ENCODE data around the gene SNTB2.

Gene SNTB2

GRCh38 chr16:69319826-69320739 lies 133.1 kb downstream of the SNTB2 start:
- H3K4me3 Mint-ChIP-seq: no peak overlapping the region
- H3K27ac Mint-ChIP-seq: no peak overlapping the region

GRCh38 chr16:69320740-69321073 lies 133.7 kb downstream of the SNTB2 start:
- Mint-ChIP-seq H3K9me3 (no peaks in the 10 kb centered on the region), H3K36me3 (ENCODE audit: low read depth) (peaks cover 35% of the 10 kb centered on the region), H3K4me3 (no peak overlapping the region), H3K27ac (no peak overlapping the region), H3K27me3 (ENCODE audit: low read depth) (no peaks in the 10 kb centered on the region), H3K4me1 (ENCODE audit: low read depth) (peaks cover 3% of the 10 kb centered on the region)

More at GRCh38 chr16:69319826-69320739, 133.1 kb downstream of the SNTB2 start:
- Mint-ChIP-seq H3K36me3 (ENCODE audit: low read depth) (peaks cover 38% of the 10 kb centered on the region), H3K9me3 (no peaks in the 10 kb centered on the region), H3K4me1 (ENCODE audit: low read depth) (no peaks in the 10 kb centered on the region), H3K27me3 (ENCODE audit: low read depth) (no peaks in the 10 kb centered on the region)

DNA sequence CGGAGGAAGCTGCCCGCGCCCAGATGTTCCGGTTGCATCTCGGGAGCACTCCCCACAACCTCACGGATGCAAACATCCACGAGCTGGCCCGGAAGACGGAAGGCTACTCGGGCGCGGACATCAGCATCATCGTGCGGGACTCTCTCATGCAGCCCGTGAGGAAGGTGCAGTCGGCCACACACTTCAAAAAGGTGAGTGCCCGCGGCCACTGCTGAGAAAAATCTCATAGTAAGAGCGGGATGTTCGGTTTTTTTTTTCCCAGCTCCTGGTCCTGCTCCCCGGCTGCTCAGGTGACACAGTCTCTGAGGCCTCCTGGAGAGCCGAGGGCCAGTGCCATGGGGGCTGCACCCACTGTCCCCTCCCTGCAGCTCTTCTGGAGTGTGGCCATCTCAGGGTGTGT lies 134.1 kb downstream of the SNTB2 start:
- H3K9me3 Mint-ChIP-seq: no peaks in the 10 kb centered on the region
- no peak overlapping the region for H3K4me3 Mint-ChIP-seq
- H3K27ac Mint-ChIP-seq: no peak overlapping the region
- H3K27me3 Mint-ChIP-seq (ENCODE audit: low read depth): no peaks in the 10 kb centered on the region
- H3K4me1 Mint-ChIP-seq (ENCODE audit: low read depth): peaks cover 7% of the 10 kb centered on the region
- peaks cover 32% of the 10 kb centered on the region for H3K36me3 Mint-ChIP-seq (ENCODE audit: low read depth)

- no peak overlapping the region for H3K4me3 Mint-ChIP-seq
- H3K4me1 Mint-ChIP-seq (ENCODE audit: low read depth): peaks cover 13% of the 10 kb centered on the region
- H3K36me3 Mint-ChIP-seq (ENCODE audit: low read depth): peaks cover 27% of the 10 kb centered on the region
Measured at GRCh38 chr16:69322343-69322742, 135.4 kb downstream of the SNTB2 start.

DNA sequence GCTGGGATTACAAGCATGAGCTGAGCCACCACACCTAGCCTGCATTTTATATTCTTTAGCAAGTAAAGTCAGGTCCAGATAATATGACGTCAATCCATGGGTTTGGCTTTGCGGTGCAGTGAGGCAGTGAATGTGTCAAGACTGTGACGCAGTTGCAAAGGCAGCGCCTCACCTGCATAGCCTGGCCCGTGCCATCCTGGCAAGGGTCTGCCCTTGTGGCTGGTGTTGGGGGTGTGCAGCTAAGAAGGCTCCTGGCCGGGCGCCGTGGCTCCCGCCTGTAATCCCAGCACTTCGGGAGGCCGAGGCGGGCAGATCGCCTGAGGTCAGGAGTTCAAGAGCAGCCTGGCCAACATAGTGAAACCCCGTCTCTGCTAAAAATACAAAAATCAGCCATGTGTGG lies 136.5 kb downstream of the SNTB2 start:
- Mint-ChIP-seq H3K4me1 (ENCODE audit: low read depth) (peaks cover 15% of the 10 kb centered on the region), H3K4me3 (no peak overlapping the region), H3K9me3 (no peaks in the 10 kb centered on the region), H3K27ac (no peak overlapping the region), H3K27me3 (ENCODE audit: low read depth) (no peaks in the 10 kb centered on the region), H3K36me3 (ENCODE audit: low read depth) (peaks cover 26% of the 10 kb centered on the region)

More at GRCh38 chr16:69322343-69322742, 135.4 kb downstream of the SNTB2 start:
- Mint-ChIP-seq H3K27me3 (ENCODE audit: low read depth) (no peaks in the 10 kb centered on the region), H3K27ac (no peak overlapping the region), H3K9me3 (no peaks in the 10 kb centered on the region)

GRCh38 chr16:69324013-69324531 lies 137.1 kb downstream of the SNTB2 start:
- no peak overlapping the region for H3K27ac Mint-ChIP-seq
- no peaks in the 10 kb centered on the region for H3K27me3 Mint-ChIP-seq (ENCODE audit: low read depth)
- peaks cover 23% of the 10 kb centered on the region for H3K36me3 Mint-ChIP-seq (ENCODE audit: low read depth)
- H3K4me1 Mint-ChIP-seq (ENCODE audit: low read depth): peaks cover 22% of the 10 kb centered on the region
- no peaks in the 10 kb centered on the region for H3K9me3 Mint-ChIP-seq
- no peak overlapping the region for H3K4me3 Mint-ChIP-seq

DNA sequence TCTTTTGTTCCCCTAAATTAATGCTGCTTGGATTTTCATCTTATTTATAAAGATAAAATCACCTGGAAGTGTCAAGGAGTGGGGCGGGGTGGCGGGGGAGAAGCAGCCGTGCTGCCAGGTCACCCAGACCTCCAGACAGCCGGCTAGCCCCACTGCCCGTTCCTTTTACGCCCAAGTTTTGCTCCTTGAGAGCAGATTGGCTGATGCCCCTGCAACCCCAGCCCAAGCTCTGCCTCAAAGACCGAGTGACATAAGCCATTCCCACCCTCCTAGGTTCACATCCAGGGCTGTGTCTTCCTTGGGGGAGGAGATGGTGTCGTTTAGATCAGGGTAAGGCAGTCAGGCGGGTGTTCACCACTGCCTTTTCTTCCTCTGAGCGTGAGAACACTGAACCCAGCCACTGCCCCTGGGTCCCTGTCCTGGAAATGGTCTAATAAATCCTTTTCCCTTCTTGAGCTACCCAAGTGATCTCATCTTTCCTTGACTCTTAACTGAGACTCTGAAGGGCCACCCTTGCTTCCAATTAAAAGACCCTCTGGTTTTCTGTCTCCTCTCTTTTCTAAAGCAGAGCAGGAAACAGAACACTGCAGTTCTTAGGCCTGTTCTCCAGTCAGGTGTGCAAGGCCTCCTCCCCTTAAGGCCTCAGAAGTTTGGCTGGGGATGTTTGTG lies 137.8 kb downstream of the SNTB2 start:
- Mint-ChIP-seq H3K4me1 (ENCODE audit: low read depth) (peaks cover 27% of the 10 kb centered on the region), H3K9me3 (no peaks in the 10 kb centered on the region), H3K36me3 (ENCODE audit: low read depth) (peaks cover 18% of the 10 kb centered on the region), H3K27ac (no peak overlapping the region), H3K4me3 (no peak overlapping the region), H3K27me3 (ENCODE audit: low read depth) (no peaks in the 10 kb centered on the region)

GRCh38 chr16:69325784-69326171 lies 138.8 kb downstream of the SNTB2 start:
- Mint-ChIP-seq H3K4me1 (ENCODE audit: low read depth) (peaks cover 27% of the 10 kb centered on the region), H3K27me3 (ENCODE audit: low read depth) (no peaks in the 10 kb centered on the region), H3K9me3 (no peaks in the 10 kb centered on the region), H3K4me3 (no peak overlapping the region), H3K36me3 (ENCODE audit: low read depth) (peaks cover 16% of the 10 kb centered on the region), H3K27ac (no peak overlapping the region)

- no peaks in the 10 kb centered on the region for H3K27me3 Mint-ChIP-seq (ENCODE audit: low read depth)
- no peak overlapping the region for H3K27ac Mint-ChIP-seq
- peaks cover 27% of the 10 kb centered on the region for H3K4me1 Mint-ChIP-seq (ENCODE audit: low read depth)
- no peak overlapping the region for H3K4me3 Mint-ChIP-seq
- H3K36me3 Mint-ChIP-seq (ENCODE audit: low read depth): peaks cover 12% of the 10 kb centered on the region
- H3K9me3 Mint-ChIP-seq: no peaks in the 10 kb centered on the region
Measured at GRCh38 chr16:69326172-69326873, 139.4 kb downstream of the SNTB2 start.

GRCh38 chr16:69327585-69328310 lies 140.8 kb downstream of the SNTB2 start:
- Mint-ChIP-seq H3K27me3 (ENCODE audit: low read depth) (no peaks in the 10 kb centered on the region), H3K9me3 (no peaks in the 10 kb centered on the region), H3K27ac (no peak overlapping the region), H3K36me3 (ENCODE audit: low read depth) (peaks cover 4% of the 10 kb centered on the region), H3K4me3 (no peak overlapping the region), H3K4me1 (ENCODE audit: low read depth) (peaks cover 27% of the 10 kb centered on the region)

DNA sequence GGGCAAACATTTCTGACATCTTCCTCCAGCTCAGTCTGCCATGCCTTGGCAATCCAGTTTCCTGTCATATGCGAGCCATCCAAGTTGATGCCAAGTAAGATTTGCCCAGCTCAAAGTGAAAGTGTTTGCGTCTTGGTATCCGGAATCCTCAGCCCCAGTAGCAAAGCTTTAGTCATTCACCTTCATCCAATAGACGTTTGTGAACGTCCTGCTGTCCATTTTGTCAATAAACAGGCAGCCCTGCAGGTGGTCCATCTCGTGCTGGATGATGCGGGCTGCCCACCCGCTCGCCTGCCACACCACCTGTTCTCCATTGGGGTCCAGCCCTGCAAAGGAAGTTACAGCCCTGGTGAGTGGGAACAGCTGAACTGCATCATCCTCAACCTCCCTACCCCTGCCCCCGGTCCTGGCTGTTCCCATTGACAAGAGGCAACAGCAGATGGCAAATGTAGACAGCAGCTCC lies 141.9 kb downstream of the SNTB2 start:
- Mint-ChIP-seq H3K4me1 (ENCODE audit: low read depth) (peaks cover 27% of the 10 kb centered on the region), H3K4me3 (peak overlapping the region; percentile 77), H3K36me3 (ENCODE audit: low read depth) (peaks cover 6% of the 10 kb centered on the region)

GRCh38 chr16:69329369-69330285 lies 142.7 kb downstream of the SNTB2 start:
- Mint-ChIP-seq H3K4me1 (ENCODE audit: low read depth) (peaks cover 27% of the 10 kb centered on the region), H3K27ac (no peak overlapping the region), H3K27me3 (ENCODE audit: low read depth) (no peaks in the 10 kb centered on the region), H3K36me3 (ENCODE audit: low read depth) (peaks cover 11% of the 10 kb centered on the region), H3K9me3 (no peaks in the 10 kb centered on the region), H3K4me3 (peak overlapping the region; percentile 77)

More for the DNA sequence above, 141.9 kb downstream of the SNTB2 start:
- no peak overlapping the region for H3K27ac Mint-ChIP-seq
- H3K9me3 Mint-ChIP-seq: no peaks in the 10 kb centered on the region
- H3K27me3 Mint-ChIP-seq (ENCODE audit: low read depth): no peaks in the 10 kb centered on the region

All from T-helper 1 cell treated with Interleukin-12 subunit alpha and Interleukin-12 subunit beta and Interleukin-4 antibody, amounts not matched to agents 30 μg/mL and 1 μg/mL, for 36 hours (primary cell).